H54 (cell line): Measurements from ENCODE around the gene SEPTIN3.

Experiments
- DNase-seq: peaks from one replicate; pipeline ENCODE4 v3.0.0; 2011; ENCODE audit warnings: low spot score, mixed read lengths; ENCODE audit not compliant: insufficient read length
- FAIRE-seq: peaks from 3 replicates; lab custom pipeline; 2011; peaks lifted over from hg19 to GRCh38; lab: Jason Lieb, UNC
- POLR2A ChIP-seq: IDR thresholded peaks from 2 replicates; pipeline ENCODE4 v1.6.1; 2011; ENCODE audit warnings: low read depth, mild to moderate bottlenecking, low read length

Gene SEPTIN3

GRCh38 chr22:41976070-41976901 is 7.0 kb downstream of the SEPTIN3 start:
- TF ChIP-seq POLR2A, result no peak
- no peak for DNase-seq
- no peak for FAIRE-seq

DNA sequence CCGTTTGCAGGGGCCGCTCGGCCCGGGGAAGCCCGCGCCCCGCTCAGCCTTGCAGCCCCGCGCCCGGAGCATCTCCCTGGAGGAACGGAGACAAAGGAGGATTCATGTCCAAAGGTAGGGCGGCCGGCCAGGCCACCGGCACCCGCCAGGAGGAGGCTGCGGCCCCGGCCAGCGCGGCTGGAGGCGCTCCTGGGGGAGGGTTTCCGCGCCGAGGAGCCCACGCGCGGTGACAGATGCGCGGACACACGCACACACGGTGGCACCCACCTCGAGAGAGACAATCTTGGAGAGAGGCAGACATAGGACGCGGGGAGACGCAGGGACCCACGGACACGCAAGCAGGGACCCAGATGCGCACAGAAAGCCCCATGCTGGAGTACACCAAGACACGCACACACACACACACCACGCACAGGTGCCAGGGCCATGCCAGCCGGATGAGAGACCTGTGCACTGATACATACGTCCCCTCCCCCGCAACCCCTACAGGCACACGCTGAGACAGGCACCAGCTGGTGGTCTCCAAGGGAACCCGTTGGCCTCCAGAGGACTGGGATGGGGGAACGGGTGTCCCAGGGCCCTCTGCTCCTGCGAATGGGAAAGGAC is 7.8 kb downstream of the SEPTIN3 start:
- FAIRE-seq, result no peak
- TF ChIP-seq POLR2A, result no peak
- DNase-seq, result no peak

DNA sequence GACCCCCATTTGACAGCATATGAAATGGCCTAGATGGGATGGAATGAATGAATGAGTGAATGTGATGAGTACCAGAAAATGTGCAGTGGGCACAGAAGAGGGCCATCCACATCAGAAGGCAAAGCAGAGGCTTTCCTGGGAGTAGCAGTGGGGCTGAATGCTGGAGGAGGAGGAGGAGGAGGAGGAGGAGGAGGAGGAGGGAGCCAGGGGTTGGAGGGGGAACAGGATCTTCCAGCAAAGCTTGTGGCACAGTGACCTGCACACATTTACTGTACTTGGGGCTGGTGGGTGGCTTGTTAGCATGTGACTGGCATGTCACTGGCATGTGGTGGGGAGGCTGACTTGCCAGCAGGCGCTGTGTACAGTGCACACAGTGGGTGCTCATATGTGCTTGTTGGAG is 9.5 kb downstream of the SEPTIN3 start:
- TF ChIP-seq POLR2A, result no peak
- DNase-seq (no peak), FAIRE-seq (no peak)

DNA sequence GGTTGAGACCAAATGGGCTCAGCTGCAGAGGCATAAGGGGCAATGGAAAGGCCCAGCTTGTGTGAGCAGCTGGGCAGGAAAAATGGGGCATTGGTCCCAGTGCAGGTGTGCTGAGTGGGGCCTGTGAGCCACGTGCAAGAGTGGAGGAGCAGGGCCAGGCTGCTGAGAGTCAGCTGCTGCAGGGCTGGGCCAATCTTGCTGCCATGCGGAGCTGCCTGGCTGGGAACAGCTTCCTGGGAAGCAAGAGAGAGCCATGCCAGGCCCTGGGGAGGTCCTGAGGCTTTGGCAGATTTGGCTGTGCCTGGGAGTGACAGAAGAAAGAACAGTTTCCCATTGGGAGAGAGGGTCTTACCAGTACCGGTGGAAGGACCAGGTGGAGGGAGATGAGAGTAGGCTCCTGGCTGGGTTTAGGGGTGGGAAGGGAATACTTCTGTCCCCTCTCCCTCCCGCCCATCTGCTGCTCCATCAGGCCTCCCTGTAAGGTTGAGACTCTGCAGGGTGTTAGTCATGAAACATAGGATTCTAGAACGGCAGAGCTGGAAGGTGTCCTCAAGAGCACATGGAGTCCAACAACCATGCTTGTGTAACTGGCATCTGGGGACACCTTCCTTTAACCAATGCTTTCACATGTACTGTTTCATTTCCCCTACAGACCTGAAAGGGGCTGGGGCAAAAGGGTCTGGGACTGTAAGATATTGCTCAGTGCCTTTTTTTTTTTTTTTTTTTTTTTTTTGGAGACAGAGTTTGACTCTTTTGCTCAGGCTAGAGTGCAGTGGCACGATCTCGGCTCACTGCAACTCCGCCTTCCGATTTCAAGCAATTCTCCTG is 10.4 kb downstream of the SEPTIN3 start:
- DNase-seq, result no peak
- FAIRE-seq, result no peak
- TF ChIP-seq POLR2A, result no peak

DNA sequence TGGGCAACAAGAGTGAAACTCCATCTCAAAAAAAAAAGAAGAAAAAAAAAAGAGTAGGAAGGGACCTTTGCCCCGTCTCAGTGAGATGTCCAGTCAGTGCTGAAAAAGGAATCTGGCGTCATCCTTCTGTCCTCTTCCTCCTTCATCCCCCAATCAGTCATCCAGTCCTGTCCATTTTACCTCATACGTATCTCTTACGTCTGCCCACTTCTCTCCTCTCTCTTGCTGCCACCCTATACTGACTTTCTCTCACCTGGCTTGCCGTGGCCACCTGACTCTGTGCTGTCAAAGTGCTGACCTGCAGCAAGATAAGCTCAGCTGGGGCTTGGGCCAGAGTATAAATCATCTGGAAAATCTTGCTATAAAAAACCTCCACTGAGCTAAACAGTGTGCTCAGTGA is 13.6 kb downstream of the SEPTIN3 start:
- TF ChIP-seq POLR2A, result no peak
- DNase-seq (no peak), FAIRE-seq (no peak)

- FAIRE-seq (no peak), DNase-seq (no peak)
- TF ChIP-seq POLR2A, result no peak
Observed at GRCh38 chr22:41983513-41984405, 14.5 kb downstream of the SEPTIN3 start.

GRCh38 chr22:41987276-41987675 is 18.0 kb downstream of the SEPTIN3 start:
- DNase-seq (no peak), FAIRE-seq (no peak)
- TF ChIP-seq POLR2A, result no peak

DNA sequence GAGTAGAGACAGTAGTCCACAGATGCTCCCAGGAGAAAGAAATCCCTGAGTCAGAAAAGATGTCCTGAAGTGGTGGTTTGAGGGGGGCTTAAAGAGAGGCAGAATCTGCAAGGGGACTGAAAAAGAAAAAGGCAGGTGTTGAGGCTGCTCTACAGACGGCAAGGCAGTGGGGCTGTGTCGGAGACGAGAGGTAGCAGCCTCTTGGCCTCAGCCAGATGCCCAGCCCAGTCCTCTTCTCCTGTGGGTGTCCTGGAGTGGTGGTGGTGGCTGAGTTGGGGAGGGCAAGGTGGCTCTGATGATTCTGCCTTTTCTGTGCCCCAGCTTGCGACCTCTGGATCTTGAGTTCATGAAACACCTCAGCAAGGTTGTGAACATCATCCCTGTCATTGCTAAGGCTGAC is 20.0 kb downstream of the SEPTIN3 start:
- FAIRE-seq, result no peak
- no peak for DNase-seq
- TF ChIP-seq POLR2A, result no peak

GRCh38 chr22:41991111-41991510 is 21.9 kb downstream of the SEPTIN3 start:
- DNase-seq, result no peak
- TF ChIP-seq POLR2A, result no peak

DNA sequence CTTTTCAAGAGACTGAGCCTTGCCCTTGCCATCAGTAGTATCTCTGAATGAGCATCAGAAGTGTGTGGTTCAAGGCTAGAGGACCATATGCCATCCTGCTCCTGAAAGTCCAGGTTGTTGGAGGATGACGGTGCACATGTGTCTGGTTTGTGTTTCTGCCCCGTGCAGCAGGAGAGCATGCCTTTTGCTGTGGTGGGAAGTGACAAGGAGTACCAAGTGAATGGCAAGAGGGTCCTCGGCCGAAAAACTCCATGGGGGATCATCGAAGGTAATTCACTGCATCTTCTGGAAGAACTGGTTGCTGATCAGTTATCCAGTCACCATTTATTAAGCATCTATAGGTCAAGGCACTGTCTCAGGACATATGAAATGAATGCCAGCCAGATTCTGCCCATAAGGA is 23.3 kb downstream of the SEPTIN3 start:
- FAIRE-seq, result no peak
- TF ChIP-seq POLR2A, result no peak

More at GRCh38 chr22:41991111-41991510, 21.9 kb downstream of the SEPTIN3 start:
- no peak for FAIRE-seq

DNA sequence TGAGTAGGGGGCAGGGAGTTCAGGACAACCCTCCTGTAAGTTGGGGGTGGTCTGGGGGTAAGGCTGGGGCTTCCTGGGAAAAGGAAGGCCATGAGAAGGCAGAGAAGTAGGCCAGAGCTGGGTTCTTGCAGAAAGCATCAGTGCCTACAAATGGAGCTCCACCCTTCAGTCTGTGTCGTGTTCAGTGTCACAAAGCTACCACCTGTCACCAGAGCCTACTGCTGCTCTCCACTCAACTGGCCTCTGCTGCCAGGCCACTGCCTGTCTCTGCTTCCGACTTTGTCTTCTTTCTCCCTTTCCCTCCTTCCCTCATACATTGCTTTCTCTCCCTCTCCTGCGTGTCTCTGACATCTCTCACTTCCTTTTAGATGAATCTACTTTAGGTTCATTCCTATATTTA is 26.0 kb downstream of the SEPTIN3 start:
- FAIRE-seq, result no peak
- TF ChIP-seq POLR2A, result no peak
- DNase-seq, result no peak

More for the DNA sequence above, 23.3 kb downstream of the SEPTIN3 start:
- no peak for DNase-seq

DNA sequence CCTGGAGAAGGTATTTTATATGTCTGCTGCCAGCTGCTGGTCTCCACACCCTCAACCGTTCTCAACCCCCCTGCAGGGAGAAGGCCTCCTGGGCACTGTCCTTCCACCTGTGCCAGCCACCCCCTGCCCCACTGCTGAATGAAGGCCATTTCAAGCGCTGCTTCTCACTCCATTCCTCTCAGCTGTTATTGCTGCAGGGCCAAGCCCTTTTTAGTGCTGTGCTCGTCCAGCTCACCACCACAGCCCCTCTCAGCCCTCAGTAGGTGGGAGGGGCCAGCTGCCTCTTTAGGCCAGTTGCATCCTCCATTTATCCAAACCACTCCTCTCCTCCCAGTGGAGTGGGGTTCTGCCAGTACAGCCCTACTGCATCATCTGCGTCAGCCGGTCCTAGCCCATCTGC is 27.6 kb downstream of the SEPTIN3 start:
- no peak for DNase-seq
- FAIRE-seq, result no peak
- no peak for TF ChIP-seq POLR2A
